WTC11 (cell line): ENCODE results near the gene RMI1. TPM values are rescaled to one million over a fixed set of nuclear protein-coding genes. Genes with fewer than 3 reads are reported as not detected.
A peak's percentile ranks its signal among the peaks of the same experiment; 100 is the strongest.

Experiments
- ATAC-seq: fragments of 200-7000 bp; cut with Tn5 transposase; 2 replicates; pipeline ENCODE4 v1.10.0; 2021; ENCODE audit warnings: mild to moderate bottlenecking, moderate library complexity
- CTCF ChIA-PET: fragments of 300-600 bp; sonication (Branson Sonifier 250); formaldehyde crosslinking; loops from one replicate; lab custom pipeline; 2021; ENCODE audit warnings: antibody characterized with exemption; lab: Charles Lee
- POLR2A ChIA-PET: fragments of 350-600 bp; sonication (Branson Sonifier 250); formaldehyde crosslinking; loops from one replicate; lab custom pipeline; 2021; ENCODE audit warnings: antibody characterized with exemption; lab: Charles Lee
- DNase-seq: peaks from one replicate; pipeline ENCODE4 v3.0.0; 2021; ENCODE audit warnings: low spot score
- H3K27ac Mint-ChIP-seq: 2 replicates; pipeline ENCODE4 v1.8.0; 2021; ENCODE audit warnings: mixed read lengths
- H3K27me3 Mint-ChIP-seq: 2 replicates; pipeline ENCODE4 v1.8.0; 2021; ENCODE audit warnings: low read depth, mild to moderate bottlenecking, moderate library complexity, mixed read lengths
- H3K36me3 Mint-ChIP-seq: 2 replicates; pipeline ENCODE4 v1.8.0; 2021; ENCODE audit warnings: mixed read lengths
- H3K4me1 Mint-ChIP-seq: 2 replicates; pipeline ENCODE4 v1.8.0; 2022; ENCODE audit warnings: mixed read lengths
- H3K4me3 Mint-ChIP-seq: 2 replicates; pipeline ENCODE4 v1.8.0; 2021; ENCODE audit warnings: mild to moderate bottlenecking, moderate library complexity, mixed read lengths
- H3K9me3 Mint-ChIP-seq: 2 replicates; pipeline ENCODE4 v1.8.0; 2021; ENCODE audit warnings: mixed read lengths
- ARID4B ChIP-seq: sonication (generic); formaldehyde crosslinking; IDR thresholded peaks from 2 replicates; pipeline ENCODE4 v1.8.0; 2023; ENCODE audit warnings: missing genetic modification reagents, mild to moderate bottlenecking, borderline replicate concordance
- ATF2 ChIP-seq: sonication (generic); formaldehyde crosslinking; IDR thresholded peaks from 2 replicates; pipeline ENCODE4 v1.8.1; 2022; ENCODE audit warnings: low read depth, missing genetic modification reagents, borderline replicate concordance
- CBFB ChIP-seq: sonication (generic); formaldehyde crosslinking; IDR thresholded peaks from 2 replicates; pipeline ENCODE4 v1.8.1; 2022; ENCODE audit warnings: mild to moderate bottlenecking, low read depth, missing genetic modification reagents
- CTCF ChIP-seq: fragments of 200-600 bp; IDR thresholded peaks from 2 replicates; pipeline ENCODE4 v1.8.0; 2022; ENCODE audit warnings: antibody characterized with exemption
- E2F4 ChIP-seq: sonication (generic); formaldehyde crosslinking; IDR thresholded peaks from 2 replicates; pipeline ENCODE4 v1.8.1; 2022; ENCODE audit warnings: low read depth, mild to moderate bottlenecking, moderate library complexity, missing genetic modification reagents, borderline replicate concordance
- ERG ChIP-seq: fragments of 250-450 bp; sonication (Bioruptor Pico); IDR thresholded peaks from 2 replicates; pipeline ENCODE4 v1.8.0; 2021; ENCODE audit warnings: mild to moderate bottlenecking
- FOXK1 ChIP-seq: sonication (generic); formaldehyde crosslinking; IDR thresholded peaks from 2 replicates; pipeline ENCODE4 v1.8.0; 2022; ENCODE audit warnings: mild to moderate bottlenecking, moderate library complexity, missing genetic modification reagents
- FOXP1 ChIP-seq: sonication (generic); formaldehyde crosslinking; IDR thresholded peaks from 2 replicates; pipeline ENCODE4 v1.8.0; 2022; ENCODE audit warnings: missing genetic modification reagents, mild to moderate bottlenecking, moderate library complexity, borderline replicate concordance
- FOXP4 ChIP-seq: sonication (generic); formaldehyde crosslinking; IDR thresholded peaks from 2 replicates; pipeline ENCODE4 v1.8.0; 2022; ENCODE audit warnings: mild to moderate bottlenecking, missing genetic modification reagents
- GTF2I ChIP-seq: fragments of 250-450 bp; sonication (Bioruptor Pico); conservative IDR thresholded peaks from 2 replicates; pipeline ENCODE4 v1.4.0; 2021; ENCODE audit warnings: mild to moderate bottlenecking
- JUN ChIP-seq: sonication (generic); formaldehyde crosslinking; IDR thresholded peaks from 2 replicates; pipeline ENCODE4 v1.8.0; 2023; ENCODE audit warnings: mild to moderate bottlenecking, missing genetic modification reagents
- OVOL2 ChIP-seq: fragments of 250-450 bp; sonication (Bioruptor Pico); IDR thresholded peaks from 2 replicates; pipeline ENCODE4 v1.9.0; 2021; ENCODE audit warnings: mild to moderate bottlenecking, borderline replicate concordance
- PREB ChIP-seq: sonication (generic); formaldehyde crosslinking; IDR thresholded peaks from 2 replicates; pipeline ENCODE4 v1.8.1; 2022; ENCODE audit warnings: mild to moderate bottlenecking, missing genetic modification reagents, moderate library complexity, borderline replicate concordance
- ZBTB21 ChIP-seq: sonication (generic); formaldehyde crosslinking; IDR thresholded peaks from 2 replicates; pipeline ENCODE4 v1.8.1; 2023; ENCODE audit warnings: mild to moderate bottlenecking, missing genetic modification reagents, borderline replicate concordance
- ZBTB43 ChIP-seq: sonication (generic); formaldehyde crosslinking; IDR thresholded peaks from 2 replicates; pipeline ENCODE4 v1.8.1; 2023; ENCODE audit warnings: mild to moderate bottlenecking, missing genetic modification reagents
- ZNF232 ChIP-seq: sonication (generic); formaldehyde crosslinking; IDR thresholded peaks from 2 replicates; pipeline ENCODE4 v1.8.0; 2022; ENCODE audit warnings: mild to moderate bottlenecking, missing genetic modification reagents
- ZNF317 ChIP-seq: sonication (generic); formaldehyde crosslinking; IDR thresholded peaks from 2 replicates; pipeline ENCODE4 v1.8.1; 2023; ENCODE audit warnings: low read depth, mild to moderate bottlenecking, moderate library complexity, missing genetic modification reagents, borderline replicate concordance
- total RNA-seq: library from RNA; stranded (reverse); gene quantifications from 3 replicates; pipeline ENCODE4 v1.2.3, GENCODE V29; 2021

RMI1 gene
- total RNA-seq, 1 experiment from 2014 or later: 25.8 TPM

- Mint-ChIP-seq H3K4me1 (peaks cover 19% of the 10 kb centered on the region), H3K27me3 (no peaks in the 10 kb centered on the region), H3K9me3 (no peaks in the 10 kb centered on the region), H3K36me3 (peaks cover 3% of the 10 kb centered on the region; the same call in 1 of the 2 replicates), H3K27ac (no peak overlapping the region), H3K4me3 (no peak overlapping the region)
- peak; percentile 69 for ATAC-seq
- TF ChIP-seq CTCF (peak; percentile 38; the same call in 1 of the 2 replicates), FOXP4 (CRISPR knock-in tag) (no peak)
- CTCF ChIA-PET: interaction anchor here (1.0 to 3.6 kb wide), 5 partner anchors 16 to 378 kb away, joined by 3 to 28 read pairs (median 3); partner anchors contain the start of gene KIF27
- POLR2A ChIA-PET: no interaction called here
- no peak for DNase-seq
These were observed 42.6 kb upstream of the RMI1 start for GRCh38 chr9:83937861-83938455.

GRCh38 chr9:83940590-83941303, 39.9 kb upstream of the RMI1 start:
- CTCF ChIA-PET: no interaction called here
- H3K36me3 Mint-ChIP-seq: peaks cover 17% of the 10 kb centered on the region
- 0 out of 2 replicates have a peak, but pooled peaks cover 10% of the 10 kb centered on the region for H3K9me3 Mint-ChIP-seq
- POLR2A ChIA-PET: no interaction called here
- peaks cover 7% of the 10 kb centered on the region for H3K4me1 Mint-ChIP-seq
- H3K27ac Mint-ChIP-seq: no peak overlapping the region
- no peak for DNase-seq
- no peaks in the 10 kb centered on the region for H3K27me3 Mint-ChIP-seq
- no peak for ATAC-seq
- no peak overlapping the region for H3K4me3 Mint-ChIP-seq
- TF ChIP-seq ERG (CRISPR knock-in tag) (no peak), ZBTB21 (CRISPR knock-in tag) (no peak), ZBTB43 (CRISPR knock-in tag) (no peak), PREB (CRISPR knock-in tag) (no peak), JUN (no peak), E2F4 (CRISPR knock-in tag) (no peak), FOXK1 (no peak), CBFB (CRISPR knock-in tag) (no peak), ATF2 (CRISPR knock-in tag) (no peak), FOXP1 (CRISPR knock-in tag) (no peak), ZNF317 (CRISPR knock-in tag) (no peak), GTF2I (CRISPR knock-in tag) (no peak), ZNF232 (CRISPR knock-in tag) (no peak), ARID4B (no peak), OVOL2 (no peak)
